Activated B cell treated with CpG ODN at 0.5 μM for 24 hours (primary cell): ENCODE data around the gene CYGB. TPM values are rescaled to one million over a fixed set of nuclear protein-coding genes. Genes with fewer than 3 reads are reported as not detected.

ENCODE experiments used
- ATAC-seq: fragments of 200-7000 bp; cut with Tn5 transposase; one replicate; pipeline ENCODE4 v1.10.0; 2021; ENCODE audit warnings: low read depth, mild to moderate bottlenecking, moderate library complexity
- CTCF ChIA-PET: fragments of 350-600 bp; sonication (Branson Sonifier 250); formaldehyde crosslinking; loops from one replicate; lab custom pipeline; 2021; ENCODE audit warnings: antibody characterized with exemption; lab: Charles Lee
- POLR2A ChIA-PET: fragments of 350-600 bp; sonication (Branson Sonifier 250); formaldehyde crosslinking; loops from one replicate; lab custom pipeline; 2021; ENCODE audit warnings: antibody characterized with exemption; lab: Charles Lee
- DNase-seq: peaks from one replicate; pipeline ENCODE4 v3.0.0; 2022
- H3K27ac Mint-ChIP-seq: one replicate; pipeline ENCODE4 v1.8.0; 2020; ENCODE audit warnings: mixed read lengths
- H3K27me3 Mint-ChIP-seq: one replicate; pipeline ENCODE4 v1.8.0; 2021; ENCODE audit warnings: mixed read lengths
- H3K36me3 Mint-ChIP-seq: one replicate; pipeline ENCODE4 v1.8.0; 2021; ENCODE audit warnings: low read depth, mixed read lengths
- H3K4me1 Mint-ChIP-seq: one replicate; pipeline ENCODE4 v1.8.0; 2021; ENCODE audit warnings: mixed read lengths
- H3K4me3 Mint-ChIP-seq: one replicate; pipeline ENCODE4 v1.8.0; 2020; ENCODE audit warnings: mild to moderate bottlenecking, mixed read lengths
- H3K9me3 Mint-ChIP-seq: one replicate; pipeline ENCODE4 v1.8.0; 2020; ENCODE audit warnings: mixed read lengths
- CTCF ChIP-seq: fragments of 200-600 bp; IDR thresholded peaks from one replicate; pipeline ENCODE4 v1.8.0; 2022; ENCODE audit warnings: antibody characterized with exemption, mild to moderate bottlenecking
- intact Hi-C: fragments of 100-400 bp; cut with micrococcal nuclease; formaldehyde crosslinking; loops from one replicate; pipeline ENCODE4 v1.15.1; 2024
- total RNA-seq: library from RNA; stranded (reverse); gene quantifications from 2 replicates; pipeline ENCODE4 v1.2.3, GENCODE V29; 2022

CYGB gene
- total RNA-seq, 1 donor from 2014 or later, result 0.49 TPM

- CTCF ChIA-PET, result no interaction called here
- H3K27me3 Mint-ChIP-seq, result peaks cover 37% of the 10 kb centered on the region
- H3K9me3 Mint-ChIP-seq, result no peaks in the 10 kb centered on the region
- H3K36me3 Mint-ChIP-seq, result no peaks in the 10 kb centered on the region
- no peak overlapping the region for H3K27ac Mint-ChIP-seq
- no peak for TF ChIP-seq CTCF
- POLR2A ChIA-PET, result interaction anchor here (0.6 to 1.5 kb wide), 3 partner anchors 14 to 231 kb away, joined by 3 to 4 read pairs (median 3); partner anchors contain the start of gene PRPSAP1
- no peak for ATAC-seq
- intact Hi-C loops, result loop anchor here (5.0 kb wide), 1 partner anchor 38 kb away; no protein-coding TSS in a partner anchor
- DNase-seq, result no peak
- peak overlapping the region; percentile 75 for H3K4me3 Mint-ChIP-seq
- H3K4me1 Mint-ChIP-seq, result peaks cover 18% of the 10 kb centered on the region
These were observed 47.0 kb upstream of the CYGB start for GRCh38 chr17:76584427-76585032.

- ChIA-PET CTCF (no interaction called here), POLR2A (no interaction called here)
- ATAC-seq (no peak), DNase-seq (no peak)
- Mint-ChIP-seq H3K27me3 (peaks cover 22% of the 10 kb centered on the region), H3K36me3 (no peaks in the 10 kb centered on the region), H3K27ac (no peak overlapping the region), H3K9me3 (no peaks in the 10 kb centered on the region), H3K4me1 (peaks cover 22% of the 10 kb centered on the region), H3K4me3 (no peak overlapping the region)
- intact Hi-C loops, result no loop called here
- no peak for TF ChIP-seq CTCF
These were observed 45.2 kb upstream of the CYGB start for GRCh38 chr17:76582660-76583059.

- DNase-seq, result no peak
- H3K27ac Mint-ChIP-seq, result no peak overlapping the region
- CTCF ChIA-PET, result no interaction called here
- H3K27me3 Mint-ChIP-seq, result peaks cover 12% of the 10 kb centered on the region
- intact Hi-C loops, result no loop called here
- TF ChIP-seq CTCF, result no peak
- H3K4me1 Mint-ChIP-seq, result peaks cover 13% of the 10 kb centered on the region
- H3K4me3 Mint-ChIP-seq, result no peak overlapping the region
- no peaks in the 10 kb centered on the region for H3K36me3 Mint-ChIP-seq
- POLR2A ChIA-PET, result interaction anchor here (0.7 kb wide), 1 partner anchor 95 kb away, joined by 6 read pairs; no protein-coding TSS in a partner anchor
- no peaks in the 10 kb centered on the region for H3K9me3 Mint-ChIP-seq
- no peak for ATAC-seq
These were observed 44.0 kb upstream of the CYGB start for GRCh38 chr17:76581515-76581914.

GRCh38 chr17:76579281-76579680 lies 41.8 kb upstream of the CYGB start:
- no peak overlapping the region for H3K4me3 Mint-ChIP-seq
- H3K4me1 Mint-ChIP-seq, result peaks cover 4% of the 10 kb centered on the region
- H3K9me3 Mint-ChIP-seq, result no peaks in the 10 kb centered on the region
- no peaks in the 10 kb centered on the region for H3K36me3 Mint-ChIP-seq
- ATAC-seq, result no peak
- no peak for TF ChIP-seq CTCF
- DNase-seq, result no peak
- ChIA-PET CTCF (interaction anchor here (1.1 kb wide), 1 partner anchor 44 kb away, joined by 3 read pairs; no protein-coding TSS in a partner anchor), POLR2A (interaction anchor here (0.6 kb wide), 1 partner anchor 832 kb away, joined by 3 read pairs; no protein-coding TSS in a partner anchor)
- intact Hi-C loops, result no loop called here
- peaks cover 8% of the 10 kb centered on the region for H3K27me3 Mint-ChIP-seq
- H3K27ac Mint-ChIP-seq, result no peak overlapping the region

- H3K4me1 Mint-ChIP-seq, result peaks cover 4% of the 10 kb centered on the region
- no peak for ATAC-seq
- ChIA-PET CTCF (no interaction called here), POLR2A (interaction anchor here (0.6 kb wide), 2 partner anchors 12 to 97 kb away, joined by 3 to 9 read pairs; no protein-coding TSS in a partner anchor)
- no peak overlapping the region for H3K27ac Mint-ChIP-seq
- H3K9me3 Mint-ChIP-seq, result no peaks in the 10 kb centered on the region
- peaks cover 5% of the 10 kb centered on the region for H3K27me3 Mint-ChIP-seq
- TF ChIP-seq CTCF, result no peak
- no peaks in the 10 kb centered on the region for H3K36me3 Mint-ChIP-seq
- DNase-seq, result no peak
- H3K4me3 Mint-ChIP-seq, result no peak overlapping the region
- intact Hi-C loops, result no loop called here
These were observed 40.9 kb upstream of the CYGB start for GRCh38 chr17:76578376-76578775.
